Fibroblast of villous mesenchyme (primary cell): ENCODE data around the gene KMT2D. TPM values are rescaled to one million over a fixed set of nuclear protein-coding genes. Genes with fewer than 3 reads are reported as not detected.

ENCODE experiments used
- DNase-seq: peaks from one replicate; pipeline ENCODE4 v3.0.0-alpha.2; 2010; ENCODE audit warnings: low read depth
- H3K4me3 ChIP-seq: 2 replicates; pipeline ENCODE4 v1.5.1; 2011; ENCODE audit warnings: low read depth, mild to moderate bottlenecking, low read length
- total RNA-seq: library from RNA; depleted of rRNA; stranded (reverse); fragments of >200 nt; gene quantifications from 2 replicates; pipeline ENCODE4 v1.2.3, GENCODE V29; 2012
- TF ChIP-seq, protein P1 (sequence below): IDR thresholded peaks from 2 replicates; pipeline ENCODE4 v1.5.1; 2012; ENCODE audit warnings: low read depth, mild to moderate bottlenecking, low read length; ENCODE audit not compliant: insufficient read depth

The KMT2D gene
- total RNA-seq, 1 donor: 37.1 TPM

DNA sequence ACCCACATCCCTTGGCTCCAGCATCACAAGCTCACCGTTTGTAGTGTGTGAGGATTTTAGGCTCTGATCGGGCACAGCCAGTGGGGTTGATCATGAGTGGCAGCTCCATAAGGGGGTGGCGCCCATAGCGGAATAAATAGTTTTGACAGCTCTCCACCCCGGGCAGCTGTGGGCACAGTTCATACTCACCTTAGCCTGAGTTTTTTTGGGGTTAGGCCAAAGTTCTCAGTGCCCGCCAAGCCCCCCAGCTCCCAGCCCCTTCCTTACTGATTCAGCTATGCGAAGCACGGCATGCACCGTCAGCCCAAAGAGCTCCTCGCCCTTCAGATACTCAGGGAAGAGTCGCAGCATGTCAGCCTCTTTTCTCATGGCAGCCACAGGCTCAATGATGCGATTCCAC is 36.1 kb downstream of the KMT2D start:
- TF ChIP-seq, protein P1, sequence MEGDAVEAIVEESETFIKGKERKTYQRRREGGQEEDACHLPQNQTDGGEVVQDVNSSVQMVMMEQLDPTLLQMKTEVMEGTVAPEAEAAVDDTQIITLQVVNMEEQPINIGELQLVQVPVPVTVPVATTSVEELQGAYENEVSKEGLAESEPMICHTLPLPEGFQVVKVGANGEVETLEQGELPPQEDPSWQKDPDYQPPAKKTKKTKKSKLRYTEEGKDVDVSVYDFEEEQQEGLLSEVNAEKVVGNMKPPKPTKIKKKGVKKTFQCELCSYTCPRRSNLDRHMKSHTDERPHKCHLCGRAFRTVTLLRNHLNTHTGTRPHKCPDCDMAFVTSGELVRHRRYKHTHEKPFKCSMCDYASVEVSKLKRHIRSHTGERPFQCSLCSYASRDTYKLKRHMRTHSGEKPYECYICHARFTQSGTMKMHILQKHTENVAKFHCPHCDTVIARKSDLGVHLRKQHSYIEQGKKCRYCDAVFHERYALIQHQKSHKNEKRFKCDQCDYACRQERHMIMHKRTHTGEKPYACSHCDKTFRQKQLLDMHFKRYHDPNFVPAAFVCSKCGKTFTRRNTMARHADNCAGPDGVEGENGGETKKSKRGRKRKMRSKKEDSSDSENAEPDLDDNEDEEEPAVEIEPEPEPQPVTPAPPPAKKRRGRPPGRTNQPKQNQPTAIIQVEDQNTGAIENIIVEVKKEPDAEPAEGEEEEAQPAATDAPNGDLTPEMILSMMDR: no peak
- DNase-seq: no peak
- no peak overlapping the region for H3K4me3 ChIP-seq

DNA sequence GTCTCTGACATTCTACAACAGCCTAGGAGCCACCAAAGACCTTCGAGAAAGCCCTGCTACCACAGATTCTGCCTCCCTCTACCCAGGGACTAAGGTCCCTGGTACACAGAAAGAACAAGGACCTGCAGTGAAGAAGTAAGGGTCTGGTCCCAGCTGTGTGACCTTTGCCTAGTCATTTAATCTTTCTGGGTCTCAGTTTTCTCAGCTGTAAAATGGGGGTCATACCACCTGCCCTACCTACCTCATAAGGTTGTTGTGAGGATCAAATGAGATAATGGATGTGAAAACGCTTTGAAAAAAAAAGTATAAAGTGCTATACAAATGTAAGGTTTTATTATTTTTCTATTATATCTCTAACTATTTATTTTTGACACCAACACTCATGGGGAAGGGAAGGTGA is 36.8 kb downstream of the KMT2D start:
- DNase-seq: no peak
- no peak overlapping the region for H3K4me3 ChIP-seq
- TF ChIP-seq, protein P1: no peak

DNA sequence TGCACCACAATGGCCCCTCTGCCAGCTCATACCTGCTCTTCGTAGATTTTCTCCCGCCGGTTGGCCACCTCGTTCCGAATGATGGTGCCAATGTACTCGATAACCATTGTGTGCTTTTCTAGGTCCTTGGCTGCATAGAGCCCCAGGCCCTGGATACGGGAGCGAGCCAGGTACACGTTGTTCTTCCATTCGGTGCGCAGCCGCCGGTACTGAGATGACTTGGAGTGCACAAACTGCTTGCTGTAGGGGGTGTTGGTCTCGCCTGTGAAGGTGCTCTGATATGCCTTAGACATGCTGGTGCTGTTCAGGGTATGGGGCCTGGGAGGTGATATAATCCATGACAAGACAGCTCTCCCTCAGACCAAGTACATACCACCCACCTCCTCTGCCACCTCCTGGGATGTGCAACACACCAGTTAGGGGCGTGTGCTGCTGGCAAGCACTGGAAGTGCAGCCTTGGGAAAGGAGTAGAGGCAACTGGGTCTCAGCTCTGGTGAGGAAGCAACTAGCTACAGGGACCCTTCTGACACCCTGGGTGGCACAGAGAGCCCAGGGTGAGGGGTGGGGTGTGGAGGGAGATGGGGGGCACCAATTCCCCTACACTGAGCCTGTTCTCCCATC is 37.9 kb downstream of the KMT2D start:
- H3K4me3 ChIP-seq: no peak overlapping the region
- no peak for DNase-seq
- TF ChIP-seq, protein P1: no peak

DNA sequence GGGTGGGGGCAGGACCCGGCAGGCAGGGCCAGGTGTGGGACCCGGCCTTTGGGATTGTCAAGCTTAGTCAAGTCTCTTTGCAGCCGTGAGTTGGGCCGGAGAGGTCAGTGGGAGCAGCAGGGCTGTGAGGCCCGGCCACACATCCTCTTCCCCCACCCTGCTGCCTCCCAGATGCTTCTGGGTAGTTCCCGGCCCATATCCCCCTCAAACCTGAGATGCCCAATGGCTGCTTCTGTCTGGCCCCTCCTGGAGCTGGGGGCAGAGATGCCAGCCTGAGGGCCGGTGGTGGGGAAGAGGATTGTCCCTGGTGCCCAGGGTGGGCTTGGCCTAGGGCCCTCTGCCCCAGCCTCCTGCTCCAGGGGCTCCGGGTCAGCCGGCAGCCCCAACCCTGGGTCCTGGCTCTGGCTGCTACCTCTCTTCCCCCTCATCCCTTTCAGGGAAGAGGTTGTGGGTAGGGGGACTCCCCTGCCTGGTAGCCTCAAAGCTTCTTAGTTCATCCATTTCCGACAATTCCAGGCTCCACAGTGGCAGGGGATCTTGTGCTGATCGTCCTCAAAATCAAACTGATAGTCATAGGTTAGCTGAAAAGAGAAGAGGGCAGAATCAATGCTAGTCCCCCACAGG is 39.2 kb downstream of the KMT2D start:
- no peak for DNase-seq
- H3K4me3 ChIP-seq: no peak overlapping the region
- TF ChIP-seq, protein P1: no peak

DNA sequence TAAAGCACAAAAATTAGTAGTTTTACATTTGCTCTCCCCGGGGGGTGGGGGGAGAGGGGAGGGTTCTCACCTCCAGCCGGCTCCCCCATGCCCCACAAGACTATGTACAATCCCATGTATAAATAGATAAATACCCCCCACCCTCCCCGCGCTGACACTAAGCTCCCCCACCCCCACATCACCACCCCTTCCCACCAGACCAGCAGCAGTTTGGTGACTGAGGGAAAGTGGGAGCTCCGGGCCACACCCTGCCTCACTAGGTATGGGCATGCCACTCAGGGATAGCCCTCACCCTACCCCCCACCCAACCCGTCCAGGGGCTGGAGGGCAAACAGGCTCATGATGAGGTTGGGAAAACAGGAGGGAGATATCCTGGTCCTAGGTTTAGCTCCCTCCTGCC is 40.2 kb downstream of the KMT2D start:
- no peak for DNase-seq
- TF ChIP-seq, protein P1: no peak
- no peak overlapping the region for H3K4me3 ChIP-seq

DNA sequence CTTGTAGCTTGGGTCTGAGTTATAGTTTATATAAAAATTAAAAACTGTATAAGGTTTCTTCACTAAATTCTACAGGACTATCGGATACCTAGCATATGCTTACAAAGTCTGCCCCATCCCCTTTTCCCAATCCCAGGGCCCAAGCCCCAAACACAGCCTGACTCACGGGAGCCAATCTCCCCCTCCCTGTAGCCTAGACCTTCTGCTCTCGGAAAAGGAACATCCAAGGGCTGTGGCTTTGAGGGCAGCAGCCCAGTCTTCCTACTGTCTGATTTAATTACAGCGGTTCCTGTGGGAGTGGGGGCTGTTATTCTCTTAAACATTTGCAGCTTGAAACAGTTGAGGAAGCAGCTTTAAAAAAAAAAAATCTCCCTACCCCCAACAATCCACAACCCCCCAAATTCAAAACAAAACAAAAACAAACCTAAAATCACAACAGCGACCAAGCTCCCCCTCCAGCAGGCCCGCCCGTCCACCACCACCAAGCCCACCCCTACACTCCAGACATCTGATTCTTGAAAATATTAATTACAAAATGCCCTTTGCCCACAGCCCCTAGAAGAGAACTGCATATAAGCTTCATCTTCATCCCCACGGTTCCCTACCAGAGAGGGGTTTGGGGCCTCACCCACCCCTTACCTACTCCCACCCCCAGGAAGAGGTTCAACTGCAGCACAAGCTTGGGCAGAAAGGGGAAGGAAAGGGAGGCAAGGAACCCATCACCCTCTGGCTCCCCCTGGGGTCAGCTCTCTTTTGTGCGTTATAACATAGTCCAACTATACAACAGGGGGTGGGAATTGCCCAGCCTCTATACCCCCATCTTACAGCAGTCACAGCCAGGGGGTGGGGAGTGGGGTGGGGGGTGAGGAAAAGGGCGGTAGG is 40.9 kb downstream of the KMT2D start:
- DNase-seq: peak; percentile 47
- peak overlapping the region; percentile 74 for H3K4me3 ChIP-seq
- TF ChIP-seq, protein P1: peak; percentile 51
